ENCODE measurements around the gene RASGEF1B.

Gene RASGEF1B

GRCh38 chr4:81506731-81507130 is 35.0 kb upstream of the RASGEF1B start:
- no peak for TF ChIP-seq TAF1 (IDR thresholded peaks at IDR 0.05; ENCODE audit: borderline replicate concordance, insufficient read depth, low read length)
- TF ChIP-seq FOXP2 (optimal IDR thresholded peaks at IDR 0.05; ENCODE audit: borderline replicate concordance, extremely low read depth, extremely low read length, insufficient read depth) = no peak
- TF ChIP-seq REST (IDR thresholded peaks at IDR 0.05; ENCODE audit: insufficient read depth in 1 of 2, low read depth in 2 of 2, low read length in 2 of 2) = no peak
- TF ChIP-seq POLR2AphosphoS5 (IDR thresholded peaks at IDR 0.05; ENCODE audit: low read depth, low read length) = no peak
- TF ChIP-seq SIN3A (IDR thresholded peaks at IDR 0.05; ENCODE audit: borderline replicate concordance, insufficient read depth, low read length) = no peak

- TF ChIP-seq FOXP2 (optimal IDR thresholded peaks at IDR 0.05; ENCODE audit: borderline replicate concordance, extremely low read depth, extremely low read length, insufficient read depth) (no peak), TAF1 (IDR thresholded peaks at IDR 0.05; ENCODE audit: borderline replicate concordance, insufficient read depth, low read length) (no peak), SIN3A (IDR thresholded peaks at IDR 0.05; ENCODE audit: borderline replicate concordance, insufficient read depth, low read length) (no peak), REST (IDR thresholded peaks at IDR 0.05; ENCODE audit: insufficient read depth in 1 of 2, low read depth in 2 of 2, low read length in 2 of 2) (no peak), POLR2AphosphoS5 (IDR thresholded peaks at IDR 0.05; ENCODE audit: low read depth, low read length) (no peak)
Measured at GRCh38 chr4:81505726-81506125, 34.0 kb upstream of the RASGEF1B start.

GRCh38 chr4:81505004-81505598 is 33.4 kb upstream of the RASGEF1B start:
- TF ChIP-seq POLR2AphosphoS5 (IDR thresholded peaks at IDR 0.05; ENCODE audit: low read depth, low read length) = no peak
- TF ChIP-seq SIN3A (IDR thresholded peaks at IDR 0.05; ENCODE audit: borderline replicate concordance, insufficient read depth, low read length) = no peak
- no peak for TF ChIP-seq FOXP2 (optimal IDR thresholded peaks at IDR 0.05; ENCODE audit: borderline replicate concordance, extremely low read depth, extremely low read length, insufficient read depth)
- no peak for TF ChIP-seq TAF1 (IDR thresholded peaks at IDR 0.05; ENCODE audit: borderline replicate concordance, insufficient read depth, low read length)
- no peak for TF ChIP-seq REST (IDR thresholded peaks at IDR 0.05; ENCODE audit: insufficient read depth in 1 of 2, low read depth in 2 of 2, low read length in 2 of 2)

GRCh38 chr4:81504112-81505003 is 32.7 kb upstream of the RASGEF1B start:
- no peak for TF ChIP-seq SIN3A (IDR thresholded peaks at IDR 0.05; ENCODE audit: borderline replicate concordance, insufficient read depth, low read length)
- no peak for TF ChIP-seq POLR2AphosphoS5 (IDR thresholded peaks at IDR 0.05; ENCODE audit: low read depth, low read length)
- TF ChIP-seq FOXP2 (optimal IDR thresholded peaks at IDR 0.05; ENCODE audit: borderline replicate concordance, extremely low read depth, extremely low read length, insufficient read depth) = no peak
- no peak for TF ChIP-seq TAF1 (IDR thresholded peaks at IDR 0.05; ENCODE audit: borderline replicate concordance, insufficient read depth, low read length)
- no peak for TF ChIP-seq REST (IDR thresholded peaks at IDR 0.05; ENCODE audit: insufficient read depth in 1 of 2, low read depth in 2 of 2, low read length in 2 of 2)

All from PFSK-1 (cell line).